Naive thymus-derived CD4-positive, alpha-beta T cell (primary cell): ENCODE results near the gene WBP2NL. TPM values are rescaled to one million over a fixed set of nuclear protein-coding genes. Genes with fewer than 3 reads are reported as not detected.

Source experiments
- ATAC-seq: fragments of 150-1000 bp; cut with Tn5 transposase; 2 replicates; pipeline ENCODE4 v1.10.0; 2021; ENCODE audit warnings: mild to moderate bottlenecking, moderate library complexity
- CTCF ChIA-PET: fragments of 350-600 bp; sonication (Branson Sonifier 250); formaldehyde crosslinking; loops from one replicate; lab custom pipeline; 2021; ENCODE audit warnings: antibody characterized with exemption; lab: Charles Lee
- POLR2A ChIA-PET: fragments of 350-600 bp; sonication (Branson Sonifier 250); formaldehyde crosslinking; loops from one replicate; lab custom pipeline; 2021; ENCODE audit warnings: antibody characterized with exemption, inconsistent platforms; lab: Charles Lee
- DNase-seq, 9 donors: peaks; one replicate each; pipeline versions ENCODE4 v3.0.0 to v3.0.0-alpha.2; 2020 to 2022; ENCODE audit warnings: mixed read lengths in 1 of 9
- H3K27ac ChIP-seq: one replicate; pipeline ENCODE4 v1.7.0; 2013; ENCODE audit warnings: mild to moderate bottlenecking, low read depth, low read length, moderate library complexity
- H3K27me3 ChIP-seq, 2 donors: one replicate each; pipeline ENCODE4 v1.7.0; 2013; ENCODE audit warnings: low read length in 2 of 2, mild to moderate bottlenecking in 2 of 2, moderate library complexity in 2 of 2; ENCODE audit not compliant: control insufficient read depth in 2 of 2, insufficient read depth in 2 of 2
- H3K36me3 ChIP-seq, 3 experiments: 1 replicate in 2 of 3; 2 replicates in 1 of 3; pipeline ENCODE4 v1.7.0; 2013; ENCODE audit warnings: low read length in 3 of 3, mild to moderate bottlenecking in 3 of 3, moderate library complexity in 1 of 3; ENCODE audit not compliant: insufficient read depth in 3 of 3, control insufficient read depth in 2 of 3
- H3K4me1 ChIP-seq, 2 donors: one replicate each; pipeline ENCODE4 v1.7.0; 2013; ENCODE audit warnings: low read length in 2 of 2, mild to moderate bottlenecking in 2 of 2, moderate library complexity in 1 of 2; ENCODE audit not compliant: control insufficient read depth in 2 of 2, insufficient read depth in 2 of 2
- H3K4me3 ChIP-seq: 2 replicates; pipeline ENCODE4 v1.7.0; 2013; ENCODE audit warnings: mild to moderate bottlenecking, low read length
- H3K9me3 ChIP-seq, 3 experiments: 1 replicate in 2 of 3; 2 replicates in 1 of 3; pipeline ENCODE4 v1.7.0; 2013; ENCODE audit warnings: low read length in 3 of 3; ENCODE audit not compliant: control insufficient read depth in 2 of 3
- H3K27ac Mint-ChIP-seq, 9 donors: one replicate each; pipeline ENCODE4 v1.8.0; 2020 to 2022; ENCODE audit warnings: mixed read lengths in 9 of 9, mild to moderate bottlenecking in 8 of 9, moderate library complexity in 5 of 9, inconsistent platforms in 2 of 9
- H3K27me3 Mint-ChIP-seq, 5 donors: one replicate each; pipeline ENCODE4 v1.8.0; 2021 to 2022; ENCODE audit warnings: mixed read lengths in 5 of 5, mild to moderate bottlenecking in 1 of 5
- H3K36me3 Mint-ChIP-seq, 5 donors: one replicate each; pipeline ENCODE4 v1.8.0; 2020 to 2022; ENCODE audit warnings: mixed read lengths in 5 of 5, mild to moderate bottlenecking in 3 of 5, inconsistent platforms in 1 of 5
- H3K4me1 Mint-ChIP-seq, 7 donors: one replicate each; pipeline ENCODE4 v1.8.0; 2020 to 2022; ENCODE audit warnings: mixed read lengths in 7 of 7, mild to moderate bottlenecking in 3 of 7, inconsistent platforms in 1 of 7
- H3K4me3 Mint-ChIP-seq, 10 donors: one replicate each; pipeline ENCODE4 v1.8.0; 2020 to 2022; ENCODE audit warnings: mild to moderate bottlenecking in 10 of 10, mixed read lengths in 10 of 10, moderate library complexity in 6 of 10, inconsistent platforms in 2 of 10
- H3K9me3 Mint-ChIP-seq, 11 donors: one replicate each; pipeline ENCODE4 v1.8.0; 2020 to 2022; ENCODE audit warnings: mixed read lengths in 11 of 11, mild to moderate bottlenecking in 4 of 11, inconsistent platforms in 1 of 11, moderate library complexity in 1 of 11
- intact Hi-C, 2 donors: fragments of 100-400 bp; cut with micrococcal nuclease; formaldehyde crosslinking; loops; one replicate each; pipeline ENCODE4 v1.15.1; 2023
- polyA plus RNA-seq, 2 donors: library from polyadenylated mRNA; unstranded; fragments of 300-500 nt; fragmentation: Illumina TruSeq; gene quantifications; one replicate each; pipeline ENCODE4 v1.2.3, GENCODE V29; 2021
- total RNA-seq, 6 experiments: library from RNA in 5 of 6; stranded (reverse) in 5 of 6; gene quantifications; 1 replicate in 5 of 6; 2 replicates in 1 of 6; pipeline ENCODE4 v1.2.3 and lab custom pipeline; 2021 to 2026

The WBP2NL gene
- total and polyA plus RNA-seq, 7 experiments from 2014 or later, result 0.43 to 5.7 (median 2.7) TPM; not detected in 1

DNA sequence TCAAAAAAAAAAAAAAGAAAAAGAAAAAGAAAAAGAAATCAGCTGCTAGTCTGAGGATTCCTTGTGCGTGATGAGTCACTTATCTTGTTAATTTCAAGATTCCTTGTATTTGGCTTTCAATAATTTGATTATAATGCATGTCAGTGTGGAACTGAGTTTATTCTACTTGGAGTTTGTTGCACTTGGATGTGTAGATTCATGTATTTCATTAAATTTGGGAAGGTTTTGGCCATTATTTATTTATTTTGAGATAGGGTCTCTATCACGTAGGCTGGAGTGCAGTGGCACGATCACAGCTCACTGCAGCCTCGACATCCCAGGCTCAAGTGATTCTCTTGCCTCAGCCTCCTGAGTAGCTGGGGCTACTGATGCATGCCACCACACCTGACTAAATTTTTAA lies 14.8 kb downstream of the WBP2NL start:
- no peak overlapping the region for H3K27ac Mint-ChIP-seq
- no peaks in the 10 kb centered on the region for H3K4me1 ChIP-seq
- H3K36me3 ChIP-seq, result no peaks in the 10 kb centered on the region
- H3K9me3 ChIP-seq, result peaks cover 0 to 3% (median 0%) of the 10 kb centered on the region in 3 experiments
- no peak overlapping the region for H3K27ac ChIP-seq
- H3K4me3 ChIP-seq, result no peak overlapping the region
- no peak overlapping the region for H3K4me3 Mint-ChIP-seq
- intact Hi-C loops, result no loop called here
- H3K4me1 Mint-ChIP-seq, result peaks cover 0 to 3% (median 0%) of the 10 kb centered on the region in 7 donors
- H3K27me3 ChIP-seq, result no peaks in the 10 kb centered on the region
- POLR2A ChIA-PET, result no interaction called here
- CTCF ChIA-PET, result no interaction called here
- H3K36me3 Mint-ChIP-seq, result peaks cover 4 to 20% (median 4%) of the 10 kb centered on the region in 5 donors
- H3K27me3 Mint-ChIP-seq, result peaks cover 6 to 26% (median 18%) of the 10 kb centered on the region in 5 donors
- peaks cover 0 to 42% (median 14%) of the 10 kb centered on the region in 11 donors for H3K9me3 Mint-ChIP-seq
- ATAC-seq (no peak), DNase-seq (no peak)

DNA sequence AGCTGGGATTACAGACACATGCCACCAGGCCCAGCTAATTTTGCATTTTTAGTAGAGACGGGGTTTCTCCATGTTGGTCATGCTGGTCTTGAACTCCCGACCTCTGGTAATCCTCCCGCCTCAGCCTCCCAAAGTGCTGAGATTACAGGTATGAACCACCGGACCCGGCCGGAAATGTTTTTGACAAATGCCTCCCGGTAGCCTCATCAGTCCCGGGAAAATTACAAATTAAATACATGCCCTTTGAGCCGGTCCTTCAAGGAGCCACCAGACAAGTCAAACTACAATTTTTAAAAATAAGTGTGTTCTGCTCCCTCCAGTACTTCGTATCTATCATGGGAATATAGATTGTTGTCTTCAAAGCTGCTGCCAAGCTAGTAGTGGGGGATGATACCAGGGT lies 17.5 kb downstream of the WBP2NL start:
- H3K9me3 Mint-ChIP-seq, result peaks cover 0 to 19% (median 6%) of the 10 kb centered on the region in 11 donors
- no peak overlapping the region for H3K27ac ChIP-seq
- no peak overlapping the region for H3K27ac Mint-ChIP-seq
- H3K4me1 ChIP-seq, result no peaks in the 10 kb centered on the region
- H3K27me3 ChIP-seq, result no peaks in the 10 kb centered on the region
- intact Hi-C loops, result no loop called here
- no peaks in the 10 kb centered on the region for H3K9me3 ChIP-seq
- ATAC-seq (no peak), DNase-seq (no peak)
- H3K27me3 Mint-ChIP-seq, result peaks cover 6 to 25% (median 16%) of the 10 kb centered on the region in 5 donors
- H3K36me3 ChIP-seq, result no peaks in the 10 kb centered on the region
- ChIA-PET POLR2A (no interaction called here), CTCF (no interaction called here)
- H3K36me3 Mint-ChIP-seq, result peaks cover 0 to 16% (median 4%) of the 10 kb centered on the region in 5 donors
- no peak overlapping the region for H3K4me3 Mint-ChIP-seq
- H3K4me3 ChIP-seq, result no peak overlapping the region
- peaks cover 0 to 4% (median 0%) of the 10 kb centered on the region in 7 donors for H3K4me1 Mint-ChIP-seq

DNA sequence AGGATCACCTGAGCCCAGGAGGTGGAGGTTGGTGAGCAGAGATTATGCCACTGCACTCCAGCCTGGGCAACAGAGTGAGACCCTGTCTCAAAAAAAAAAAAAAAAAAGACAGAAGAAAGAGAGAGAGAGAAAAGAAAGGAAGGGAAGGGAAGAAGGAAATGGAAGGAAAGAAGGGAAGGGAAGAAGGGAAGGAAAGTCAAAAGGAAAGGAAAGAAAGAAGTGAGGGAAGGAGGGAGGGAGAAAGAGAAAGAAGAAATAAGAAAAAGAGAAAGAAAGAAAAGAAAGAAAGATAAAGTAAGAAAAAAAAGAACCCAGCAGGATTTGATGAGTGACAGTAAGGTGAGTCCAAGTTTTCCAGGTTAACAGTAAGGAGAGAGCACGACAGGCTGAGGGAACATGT lies 19.6 kb downstream of the WBP2NL start:
- peak overlapping the region in 1 of 9 donors; percentile 38 for H3K27ac Mint-ChIP-seq
- intact Hi-C loops, result no loop called here
- peaks cover 6 to 21% (median 10%) of the 10 kb centered on the region in 5 donors for H3K27me3 Mint-ChIP-seq
- Histone ChIP-seq H3K27ac (no peak overlapping the region), H3K27me3 (no peaks in the 10 kb centered on the region), H3K9me3 (no peaks in the 10 kb centered on the region), H3K4me3 (no peak overlapping the region), H3K4me1 (peaks cover 6% of the 10 kb centered on the region in 2 donors), H3K36me3 (no peaks in the 10 kb centered on the region)
- no peak overlapping the region for H3K4me3 Mint-ChIP-seq
- peaks cover 0 to 5% (median 0%) of the 10 kb centered on the region in 11 donors for H3K9me3 Mint-ChIP-seq
- peaks cover 0 to 20% (median 9%) of the 10 kb centered on the region in 7 donors for H3K4me1 Mint-ChIP-seq
- peaks cover 0 to 20% (median 4%) of the 10 kb centered on the region in 5 donors for H3K36me3 Mint-ChIP-seq
- ChIA-PET POLR2A (no interaction called here), CTCF (no interaction called here)
- ATAC-seq, result no peak
- DNase-seq, result no peak

DNA sequence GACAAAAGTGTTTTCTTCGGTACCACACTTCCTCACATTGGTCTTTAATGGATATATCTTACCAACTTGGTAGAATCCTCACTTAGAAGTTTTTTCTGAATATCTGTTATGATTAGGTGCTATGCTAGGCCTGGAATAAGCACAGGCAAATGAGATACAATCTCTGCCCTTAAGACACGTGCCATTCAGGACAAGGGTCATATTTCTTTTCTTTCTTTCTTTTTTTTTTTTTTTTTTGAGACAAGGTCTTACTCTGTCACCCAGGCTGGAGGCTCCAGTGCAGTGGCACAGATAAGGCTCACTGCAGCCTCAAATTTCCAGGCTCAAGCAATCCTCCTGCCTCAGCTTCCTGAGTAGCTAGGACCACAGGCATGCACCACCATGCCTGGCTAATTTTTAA lies 23.0 kb downstream of the WBP2NL start:
- ATAC-seq (no peak), DNase-seq (no peak)
- H3K27me3 Mint-ChIP-seq, result peaks cover 4 to 15% (median 9%) of the 10 kb centered on the region in 5 donors
- no peak overlapping the region for H3K27ac Mint-ChIP-seq
- intact Hi-C loops, result no loop called here
- Histone ChIP-seq H3K27me3 (no peaks in the 10 kb centered on the region), H3K9me3 (no peaks in the 10 kb centered on the region), H3K4me3 (no peak overlapping the region), H3K36me3 (no peaks in the 10 kb centered on the region), H3K4me1 (peaks cover 6% of the 10 kb centered on the region in 2 donors), H3K27ac (no peak overlapping the region)
- CTCF ChIA-PET, result no interaction called here
- POLR2A ChIA-PET, result no interaction called here
- peaks cover 0 to 4% (median 0%) of the 10 kb centered on the region in 11 donors for H3K9me3 Mint-ChIP-seq
- H3K36me3 Mint-ChIP-seq, result peaks cover 0 to 22% (median 4%) of the 10 kb centered on the region in 5 donors
- peaks cover 0 to 28% (median 13%) of the 10 kb centered on the region in 7 donors for H3K4me1 Mint-ChIP-seq
- no peak overlapping the region for H3K4me3 Mint-ChIP-seq

DNA sequence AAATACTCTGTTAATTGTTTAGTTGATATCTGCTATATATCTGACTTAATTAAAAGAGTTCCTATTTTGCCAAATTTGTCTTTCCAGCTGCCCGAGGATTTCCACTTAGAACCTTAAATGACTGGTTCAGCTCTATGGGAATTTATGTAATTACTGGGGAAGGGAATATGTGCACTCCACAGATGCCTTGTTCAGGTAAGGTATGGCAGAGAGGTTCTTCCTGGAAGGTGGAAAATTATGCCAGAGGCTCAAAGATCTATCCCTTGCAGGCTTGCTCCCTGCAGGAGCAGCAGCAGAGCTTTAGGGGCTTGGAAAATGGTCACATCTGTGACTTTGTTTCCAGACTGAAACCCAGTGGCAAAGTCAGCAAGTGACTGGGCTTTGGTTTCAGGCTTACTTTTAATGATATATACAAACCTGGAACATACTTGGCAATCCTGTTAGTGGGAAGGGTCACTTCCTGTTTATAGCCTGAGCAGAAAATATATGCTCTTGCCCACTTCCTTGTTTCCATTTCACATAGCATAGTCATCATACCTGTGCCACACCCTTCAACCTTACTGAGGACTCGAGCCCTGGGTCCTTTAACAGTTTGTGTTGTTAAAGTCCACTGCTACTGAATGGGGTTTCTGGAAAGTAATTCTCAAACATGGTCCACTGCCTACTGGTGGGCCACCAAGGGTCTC lies 23.7 kb downstream of the WBP2NL start:
- Histone ChIP-seq H3K27me3 (no peaks in the 10 kb centered on the region), H3K4me1 (peaks cover 6% of the 10 kb centered on the region in 2 donors), H3K36me3 (no peaks in the 10 kb centered on the region), H3K4me3 (no peak overlapping the region), H3K27ac (no peak overlapping the region), H3K9me3 (no peaks in the 10 kb centered on the region)
- ChIA-PET POLR2A (no interaction called here), CTCF (no interaction called here)
- Mint-ChIP-seq H3K4me3 (peak overlapping the region in 3 of 10 donors; percentile 18 to 51 (median 34)), H3K27me3 (peaks cover 0 to 15% (median 4%) of the 10 kb centered on the region in 5 donors), H3K9me3 (peaks cover 0 to 4% (median 0%) of the 10 kb centered on the region in 11 donors), H3K4me1 (peaks cover 0 to 29% (median 13%) of the 10 kb centered on the region in 7 donors), H3K36me3 (peaks cover 0 to 22% (median 4%) of the 10 kb centered on the region in 5 donors), H3K27ac (peak overlapping the region in 3 of 9 donors; percentile 23 to 85 (median 30))
- ATAC-seq, result no peak
- intact Hi-C loops, result loop anchor here in 1 of 2 donors (2.0 kb wide), 1 partner anchor 48 kb away; the partner anchor contains the start of gene NAGA
- DNase-seq, result no peak

DNA sequence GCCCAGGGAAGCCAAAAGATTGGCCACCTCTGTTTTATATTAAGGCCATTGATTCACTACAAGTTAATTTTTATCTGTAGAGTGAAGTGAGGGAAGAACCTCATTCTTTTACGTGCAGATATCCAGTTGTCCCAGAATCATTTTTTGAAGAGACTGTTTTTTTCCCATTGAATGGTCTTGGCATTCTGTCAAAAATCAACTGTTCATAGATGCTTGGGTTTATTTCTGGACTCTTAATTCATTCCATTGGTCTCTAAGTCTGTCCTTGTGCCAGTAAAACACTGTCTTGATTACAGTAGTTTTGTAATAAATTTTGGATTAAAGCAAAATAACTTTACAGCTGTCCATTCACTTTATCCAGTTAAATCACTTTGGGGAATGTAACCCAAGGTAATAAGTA lies 26.8 kb downstream of the WBP2NL start:
- CTCF ChIA-PET, result no interaction called here
- Histone ChIP-seq H3K36me3 (no peaks in the 10 kb centered on the region), H3K27ac (no peak overlapping the region), H3K9me3 (no peaks in the 10 kb centered on the region), H3K4me1 (peaks cover 6% of the 10 kb centered on the region in 2 donors), H3K27me3 (no peaks in the 10 kb centered on the region), H3K4me3 (no peak overlapping the region)
- H3K27me3 Mint-ChIP-seq, result peaks cover 0 to 4% (median 0%) of the 10 kb centered on the region in 5 donors
- intact Hi-C loops, result no loop called here
- ATAC-seq (no peak), DNase-seq (no peak)
- H3K36me3 Mint-ChIP-seq, result peaks cover 0 to 26% (median 6%) of the 10 kb centered on the region in 5 donors
- H3K4me1 Mint-ChIP-seq, result peaks cover 0 to 32% (median 13%) of the 10 kb centered on the region in 7 donors
- H3K9me3 Mint-ChIP-seq, result peaks cover 0 to 6% (median 0%) of the 10 kb centered on the region in 11 donors
- no peak overlapping the region for H3K4me3 Mint-ChIP-seq
- POLR2A ChIA-PET, result no interaction called here
- H3K27ac Mint-ChIP-seq, result no peak overlapping the region
